ENCODE data around the gene PARP1. TPM values are rescaled to one million over a fixed set of nuclear protein-coding genes. Genes with fewer than 3 reads are reported as not detected.

PARP1 gene
- polyA plus RNA-seq = 321 TPM

DNA sequence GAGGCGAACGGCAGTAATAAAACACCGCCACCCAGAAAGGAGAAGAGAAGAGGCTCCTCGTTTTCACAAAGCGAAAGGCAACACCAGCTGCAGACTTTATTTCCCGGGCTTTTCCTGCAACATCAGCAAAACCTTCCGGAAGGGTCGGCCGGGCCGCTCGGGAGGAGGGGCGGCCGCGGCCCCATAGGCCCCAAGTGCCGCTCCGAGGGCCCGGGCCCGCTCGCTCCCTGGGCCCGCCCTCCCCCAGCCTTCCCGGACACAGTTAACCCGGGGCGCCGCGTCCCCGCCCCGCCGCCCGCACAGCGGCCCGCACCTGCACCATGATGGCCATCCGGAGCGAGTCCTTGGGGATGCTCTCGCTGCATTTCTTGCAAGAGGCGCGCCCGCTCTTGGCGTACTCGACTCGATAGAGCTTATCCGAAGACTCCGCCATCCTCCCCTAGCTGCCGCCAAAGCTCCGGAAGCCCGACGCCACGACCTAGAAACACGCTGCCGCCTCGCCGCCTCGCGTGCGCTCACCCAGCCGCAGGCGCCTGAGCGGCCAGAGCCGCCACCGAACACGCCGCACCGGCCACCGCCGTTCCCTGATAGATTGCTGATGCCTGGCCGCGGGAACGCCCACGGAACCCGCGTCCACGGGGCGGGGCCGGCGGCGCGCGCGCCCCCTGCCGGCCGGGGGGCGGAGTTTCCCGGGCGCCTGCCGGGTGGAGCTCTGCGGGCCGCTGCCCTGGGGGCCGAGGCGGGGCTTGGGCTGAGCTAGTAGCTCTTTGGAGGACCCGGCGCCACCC lies at the start of gene PARP1:
Gene PARP1 (minus strand): TSS at position 597 of the 788 bp plus-strand sequence. CDS start 164 bp downstream, at position 433.
- peak within 1 kb of the TSS; percentile 88 to 100 (median 96) for H3K4me3 Mint-ChIP-seq
- H3K9me3 Mint-ChIP-seq = peaks cover 0 to 2% (median 0%) of the 10 kb centered on the region in 3 donors
- no peaks in the 10 kb centered on the region for H3K27me3 Mint-ChIP-seq
- H3K27ac Mint-ChIP-seq = peak within 1 kb of the TSS; percentile 84 to 97 (median 97)
- peaks cover under 1% of the 10 kb centered on the region for H3K36me3 Mint-ChIP-seq
- H3K4me1 Mint-ChIP-seq = peaks cover 34 to 44% (median 39%) of the 10 kb centered on the region in 3 donors

DNA sequence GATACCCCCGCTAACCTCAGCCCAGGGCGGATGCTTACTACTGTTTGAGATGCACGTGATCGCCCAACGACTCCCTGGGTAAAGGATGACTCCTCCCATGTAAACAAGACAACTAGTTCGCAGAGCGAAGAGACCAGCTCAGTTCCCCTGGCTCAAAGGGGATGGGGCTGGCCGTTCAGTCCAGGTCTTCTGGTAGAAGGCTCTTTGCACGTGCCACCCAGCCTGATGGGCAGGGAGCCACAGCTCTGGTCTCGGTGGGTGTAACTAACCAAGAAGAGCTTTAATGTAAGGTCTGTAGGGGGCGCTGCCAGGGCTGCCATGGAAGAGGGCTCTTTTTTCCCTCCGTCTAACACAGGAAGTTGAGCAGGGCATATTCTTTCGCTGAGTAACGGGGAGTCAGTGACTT lies 49.4 kb upstream of the PARP1 start:
- peak overlapping the region in 3 of 4 donors; percentile 24 to 82 (median 56) for H3K4me3 Mint-ChIP-seq
- peaks cover 10% of the 10 kb centered on the region for H3K27me3 Mint-ChIP-seq
- peaks cover 2% of the 10 kb centered on the region for H3K36me3 Mint-ChIP-seq
- H3K9me3 Mint-ChIP-seq = peaks cover 2 to 3% (median 3%) of the 10 kb centered on the region in 3 donors
- no peak overlapping the region for H3K27ac Mint-ChIP-seq
- peaks cover 0 to 8% (median 5%) of the 10 kb centered on the region in 3 donors for H3K4me1 Mint-ChIP-seq

- peaks cover 0 to 8% (median 5%) of the 10 kb centered on the region in 3 donors for H3K4me1 Mint-ChIP-seq
- no peak overlapping the region for H3K27ac Mint-ChIP-seq
- H3K27me3 Mint-ChIP-seq = peaks cover 10% of the 10 kb centered on the region
- no peaks in the 10 kb centered on the region for H3K36me3 Mint-ChIP-seq
- H3K9me3 Mint-ChIP-seq = peaks cover 0 to 3% (median 0%) of the 10 kb centered on the region in 3 donors
- no peak overlapping the region for H3K4me3 Mint-ChIP-seq
Measured at GRCh38 chr1:226455843-226456242, 48.0 kb upstream of the PARP1 start.

- Mint-ChIP-seq H3K36me3 (no peaks in the 10 kb centered on the region), H3K27me3 (peaks cover 12% of the 10 kb centered on the region), H3K4me3 (no peak overlapping the region), H3K9me3 (peaks cover 0 to 3% (median 0%) of the 10 kb centered on the region in 3 donors), H3K4me1 (peaks cover 3 to 8% (median 5%) of the 10 kb centered on the region in 3 donors), H3K27ac (no peak overlapping the region)
Measured at GRCh38 chr1:226454349-226454748, 46.5 kb upstream of the PARP1 start.

DNA sequence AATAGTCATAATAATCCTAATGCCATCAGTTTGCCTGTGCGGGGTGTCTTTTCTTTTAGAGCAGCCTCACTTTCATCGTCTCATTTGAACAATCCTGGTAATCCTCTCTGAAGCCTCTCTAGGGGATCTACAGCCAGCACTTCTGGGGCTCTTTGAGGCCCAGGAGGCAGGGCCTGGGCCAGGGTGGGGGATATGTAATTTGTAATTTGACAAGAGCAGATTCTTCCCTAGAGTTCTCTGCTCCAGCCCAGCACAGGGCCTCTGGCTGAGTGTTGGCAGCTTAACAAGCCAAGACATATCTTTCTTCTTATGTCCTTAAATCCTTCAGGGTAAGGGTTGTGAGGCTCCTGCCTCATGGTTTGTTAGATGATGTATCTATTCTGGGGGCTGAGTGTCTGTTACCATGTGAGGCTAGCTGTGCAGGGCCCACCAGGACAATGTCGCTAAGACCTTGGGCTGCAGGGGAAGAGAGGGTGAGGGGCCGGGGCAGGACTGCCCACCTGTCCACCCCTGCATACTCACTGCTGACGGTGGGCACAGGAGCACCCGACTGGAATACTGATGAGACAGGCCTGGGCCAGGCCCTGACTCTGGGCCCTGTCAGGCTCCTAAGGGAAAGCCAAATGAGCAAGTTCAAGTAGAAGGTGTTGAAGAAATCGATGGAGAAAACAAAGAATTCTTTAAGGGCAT lies 45.3 kb upstream of the PARP1 start:
- Mint-ChIP-seq H3K27ac (peak overlapping the region in 1 of 3 donors; percentile 57), H3K27me3 (peaks cover 12% of the 10 kb centered on the region), H3K4me1 (peaks cover 3 to 8% (median 5%) of the 10 kb centered on the region in 3 donors), H3K4me3 (peak overlapping the region in 1 of 4 donors; percentile 12), H3K36me3 (no peaks in the 10 kb centered on the region), H3K9me3 (no peaks in the 10 kb centered on the region)

DNA sequence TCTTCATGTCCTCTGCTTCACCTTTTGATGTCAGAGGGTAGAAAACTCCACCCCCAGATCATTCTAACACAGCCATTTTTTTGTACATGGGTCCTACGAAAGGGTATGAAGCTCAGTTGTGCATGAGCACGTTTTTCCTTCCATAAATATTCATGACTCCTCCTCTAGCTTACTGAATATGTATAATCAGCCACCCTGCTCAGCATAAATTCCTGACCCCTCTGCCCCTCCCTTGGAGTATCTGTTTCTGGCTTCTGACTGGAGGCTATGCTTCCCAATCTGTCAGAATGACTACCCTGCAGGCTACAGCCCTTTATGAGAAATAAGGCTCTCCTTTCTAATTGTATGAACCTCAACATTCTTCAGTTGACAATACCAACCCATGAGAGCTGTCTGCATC lies 42.8 kb upstream of the PARP1 start:
- H3K27ac Mint-ChIP-seq = no peak overlapping the region
- no peaks in the 10 kb centered on the region for H3K36me3 Mint-ChIP-seq
- H3K27me3 Mint-ChIP-seq = peaks cover 4% of the 10 kb centered on the region
- no peaks in the 10 kb centered on the region for H3K9me3 Mint-ChIP-seq
- no peak overlapping the region for H3K4me3 Mint-ChIP-seq
- peaks cover 7 to 11% (median 8%) of the 10 kb centered on the region in 3 donors for H3K4me1 Mint-ChIP-seq

GRCh38 chr1:226449823-226450222 lies 41.9 kb upstream of the PARP1 start:
- Mint-ChIP-seq H3K9me3 (no peaks in the 10 kb centered on the region), H3K27me3 (peaks cover 4% of the 10 kb centered on the region), H3K36me3 (no peaks in the 10 kb centered on the region), H3K4me1 (peaks cover 14 to 19% (median 16%) of the 10 kb centered on the region in 3 donors), H3K27ac (no peak overlapping the region), H3K4me3 (no peak overlapping the region)

- H3K9me3 Mint-ChIP-seq = no peaks in the 10 kb centered on the region
- H3K27me3 Mint-ChIP-seq = peaks cover 2% of the 10 kb centered on the region
- H3K27ac Mint-ChIP-seq = no peak overlapping the region
- peaks cover 22 to 26% (median 22%) of the 10 kb centered on the region in 3 donors for H3K4me1 Mint-ChIP-seq
- no peak overlapping the region for H3K4me3 Mint-ChIP-seq
- H3K36me3 Mint-ChIP-seq = no peaks in the 10 kb centered on the region
Measured at GRCh38 chr1:226447932-226448665, 40.2 kb upstream of the PARP1 start.

- H3K4me3 Mint-ChIP-seq = peak overlapping the region in 1 of 4 donors; percentile 50
- no peaks in the 10 kb centered on the region for H3K9me3 Mint-ChIP-seq
- no peaks in the 10 kb centered on the region for H3K36me3 Mint-ChIP-seq
- peaks cover 2% of the 10 kb centered on the region for H3K27me3 Mint-ChIP-seq
- peaks cover 22 to 26% (median 22%) of the 10 kb centered on the region in 3 donors for H3K4me1 Mint-ChIP-seq
- H3K27ac Mint-ChIP-seq = peak overlapping the region in 1 of 3 donors; percentile 49
Measured at GRCh38 chr1:226446094-226446493, 38.2 kb upstream of the PARP1 start.

DNA sequence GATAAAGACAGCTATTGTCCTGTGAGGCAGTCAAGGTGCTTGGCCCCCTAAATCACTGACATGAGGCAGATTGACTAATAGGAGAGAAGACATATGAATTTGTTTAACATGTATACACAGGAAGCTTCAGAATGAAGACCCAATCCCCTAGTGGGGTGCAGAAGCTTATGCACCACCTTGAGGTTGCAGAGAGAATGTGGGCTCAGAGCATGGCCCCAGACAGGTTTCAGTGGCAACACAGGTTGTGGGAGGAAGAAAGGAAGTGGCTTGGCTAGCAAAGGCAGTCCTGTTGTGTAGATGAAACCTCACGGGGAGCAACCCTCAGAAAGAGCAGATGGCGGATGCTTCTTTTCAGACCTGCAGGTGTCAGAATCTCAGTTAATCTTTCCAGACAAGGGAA lies 37.0 kb upstream of the PARP1 start:
- H3K4me1 Mint-ChIP-seq = peaks cover 22 to 23% (median 22%) of the 10 kb centered on the region in 3 donors
- peak overlapping the region in 2 of 4 donors; percentile 57 to 91 for H3K4me3 Mint-ChIP-seq
- H3K27me3 Mint-ChIP-seq = no peaks in the 10 kb centered on the region
- no peaks in the 10 kb centered on the region for H3K36me3 Mint-ChIP-seq
- no peaks in the 10 kb centered on the region for H3K9me3 Mint-ChIP-seq
- H3K27ac Mint-ChIP-seq = peak overlapping the region; percentile 1 to 74 (median 3)

DNA sequence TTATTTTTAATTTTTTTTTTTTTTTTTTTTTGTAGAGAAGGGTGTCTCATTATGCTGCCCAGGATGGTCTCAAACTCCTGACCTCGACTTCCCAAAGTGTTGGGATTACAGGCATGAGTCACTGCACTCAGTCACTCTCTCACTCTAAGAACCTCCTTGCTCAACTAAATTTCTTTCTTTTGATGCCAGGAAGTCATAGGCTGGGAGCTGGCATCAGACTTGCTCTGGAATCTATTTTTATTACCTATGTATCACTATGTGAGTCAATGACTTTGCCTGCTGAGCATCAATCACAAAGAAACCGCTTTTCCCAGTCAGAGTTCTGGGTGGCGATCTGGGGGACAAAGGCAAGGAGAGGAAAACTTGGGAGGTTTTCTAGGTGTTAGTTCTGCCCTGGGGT lies 35.5 kb upstream of the PARP1 start:
- Mint-ChIP-seq H3K36me3 (no peaks in the 10 kb centered on the region), H3K9me3 (no peaks in the 10 kb centered on the region), H3K27ac (no peak overlapping the region), H3K4me1 (peaks cover 22 to 23% (median 22%) of the 10 kb centered on the region in 3 donors), H3K27me3 (no peaks in the 10 kb centered on the region), H3K4me3 (no peak overlapping the region)

- Mint-ChIP-seq H3K4me1 (peaks cover 22 to 26% (median 25%) of the 10 kb centered on the region in 3 donors), H3K9me3 (no peaks in the 10 kb centered on the region), H3K4me3 (no peak overlapping the region), H3K36me3 (no peaks in the 10 kb centered on the region), H3K27ac (no peak overlapping the region), H3K27me3 (no peaks in the 10 kb centered on the region)
Measured at GRCh38 chr1:226443033-226443432, 35.1 kb upstream of the PARP1 start.

GRCh38 chr1:226441629-226442028 lies 33.7 kb upstream of the PARP1 start:
- Mint-ChIP-seq H3K4me1 (peaks cover 27 to 40% (median 37%) of the 10 kb centered on the region in 3 donors), H3K27me3 (no peaks in the 10 kb centered on the region), H3K36me3 (no peaks in the 10 kb centered on the region), H3K27ac (no peak overlapping the region), H3K9me3 (no peaks in the 10 kb centered on the region), H3K4me3 (no peak overlapping the region)

DNA sequence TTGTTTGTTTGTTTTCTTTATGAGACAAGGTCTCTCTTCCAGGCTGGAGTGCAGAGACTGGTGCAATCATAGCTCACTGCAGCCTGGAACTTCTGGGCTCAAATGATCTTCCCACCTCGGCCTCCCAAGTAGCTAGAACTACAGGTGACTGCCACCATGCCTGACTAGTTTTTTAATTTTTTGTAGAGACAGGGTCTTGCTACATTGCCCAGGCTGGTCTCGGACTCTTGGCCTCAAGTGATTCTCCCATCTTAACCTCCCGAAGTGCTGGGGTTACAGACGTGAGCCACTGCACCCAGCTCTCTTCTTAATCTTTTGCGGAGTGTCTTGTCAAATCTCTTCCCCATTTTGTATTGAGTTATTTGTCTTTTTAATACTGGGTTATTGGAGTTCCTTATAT lies 32.6 kb upstream of the PARP1 start:
- H3K9me3 Mint-ChIP-seq = no peaks in the 10 kb centered on the region
- no peaks in the 10 kb centered on the region for H3K27me3 Mint-ChIP-seq
- H3K27ac Mint-ChIP-seq = no peak overlapping the region
- peaks cover 23 to 33% (median 31%) of the 10 kb centered on the region in 3 donors for H3K4me1 Mint-ChIP-seq
- H3K36me3 Mint-ChIP-seq = no peaks in the 10 kb centered on the region
- H3K4me3 Mint-ChIP-seq = peak overlapping the region in 1 of 4 donors; percentile 6

DNA sequence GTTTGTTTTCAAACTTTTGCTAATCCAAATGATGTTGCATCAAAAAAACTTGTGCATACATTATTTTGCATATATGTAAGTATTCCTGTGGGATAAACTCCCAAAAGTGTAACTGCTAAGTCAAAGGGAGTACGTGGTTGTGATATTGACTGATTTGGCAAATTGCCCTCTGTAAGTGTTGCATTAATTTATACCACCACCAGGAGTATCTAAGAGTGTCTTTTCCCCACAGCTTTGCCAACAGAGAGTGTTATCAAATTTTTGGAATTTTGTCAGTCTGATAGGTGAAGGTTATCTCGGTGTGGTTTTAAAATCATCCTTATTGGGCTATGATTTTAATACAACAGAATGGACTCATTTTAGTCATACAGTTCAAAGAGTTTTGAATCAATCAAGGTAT lies 30.1 kb upstream of the PARP1 start:
- no peaks in the 10 kb centered on the region for H3K36me3 Mint-ChIP-seq
- no peaks in the 10 kb centered on the region for H3K27me3 Mint-ChIP-seq
- peak overlapping the region in 1 of 3 donors; percentile 79 for H3K27ac Mint-ChIP-seq

More for the DNA sequence above, 30.1 kb upstream of the PARP1 start:
- peak overlapping the region in 2 of 4 donors; percentile 15 to 74 for H3K4me3 Mint-ChIP-seq
- H3K4me1 Mint-ChIP-seq = peaks cover 12 to 23% (median 17%) of the 10 kb centered on the region in 3 donors
- H3K9me3 Mint-ChIP-seq = no peaks in the 10 kb centered on the region
